Heart left ventricle (tissue), 16 donors: Measurements from ENCODE around the gene PRKAR1B. TPM values are rescaled to one million over a fixed set of nuclear protein-coding genes. Genes with fewer than 3 reads are reported as not detected.
A peak's percentile ranks its signal among the peaks of the same experiment; 100 is the strongest.

ENCODE experiments used
- ATAC-seq, 4 donors: fragments of 200-7000 bp; cut with Tn5 transposase; one replicate each; pipeline ENCODE4 v1.9.1; 2020 to 2022; ENCODE audit warnings: moderate library complexity in 4 of 4, mild to moderate bottlenecking in 3 of 4, moderate number of reproducible peaks in 1 of 4
- DNase-seq, 5 donors: peaks; one replicate each; pipeline ENCODE4 v3.0.0-alpha.2; 2020
- H3K27ac ChIP-seq, 12 donors: fragments of 200-600 bp; sonication (generic) in 4 of 12; one replicate each; pipeline versions ENCODE4 v1.5.0 to v1.8.0; 2016 to 2022; ENCODE audit warnings: mild to moderate bottlenecking in 2 of 12
- H3K27me3 ChIP-seq, 9 donors: fragments of 200-600 bp; sonication (generic) in 2 of 9; one replicate each; pipeline versions ENCODE4 v1.5.1 to v1.8.0; 2016 to 2022; ENCODE audit warnings: mild to moderate bottlenecking in 3 of 9
- H3K36me3 ChIP-seq, 9 donors: fragments of 200-600 bp; sonication (generic) in 2 of 9; one replicate each; pipeline versions ENCODE4 v1.5.0 to v1.8.0; 2018 to 2022; ENCODE audit warnings: mild to moderate bottlenecking in 2 of 9
- H3K4me1 ChIP-seq, 12 donors: fragments of 200-600 bp; sonication (generic) in 4 of 12; one replicate each; pipeline versions ENCODE4 v1.5.0 to v1.8.0; 2016 to 2022; ENCODE audit warnings: mild to moderate bottlenecking in 3 of 12
- H3K4me3 ChIP-seq, 12 donors: fragments of 200-600 bp; sonication (generic) in 4 of 12; one replicate each; pipeline versions ENCODE4 v1.5.0 to v1.8.0; 2017 to 2022; ENCODE audit warnings: mild to moderate bottlenecking in 9 of 12, moderate library complexity in 4 of 12
- H3K9me3 ChIP-seq, 12 donors: fragments of 200-600 bp; sonication (generic) in 4 of 12; one replicate each; pipeline versions ENCODE4 v1.5.0 to v1.8.0; 2016 to 2022; ENCODE audit warnings: mild to moderate bottlenecking in 1 of 12
- POLR2A ChIP-seq, 2 donors: fragments of 450-650 bp; IDR thresholded peaks; one replicate each; pipeline ENCODE4 v1.6.1; 2017; ENCODE audit warnings: antibody characterized with exemption in 2 of 2, mild to moderate bottlenecking in 2 of 2, moderate library complexity in 2 of 2
- WGBS, 4 donors: extraction: QIAGEN DNeasy Blood & Tissue Kit in 2 of 4; methylation state at CpG; one replicate each; pipeline versions ENCODE4 v1.1.5 to v1.1.7; 2013 to 2018; 5-methylcytosine and 5-hydroxymethylcytosine counted together
- intact Hi-C, 10 donors: fragments of 100-400 bp; cut with DNase I; formaldehyde crosslinking; loops; one replicate each; pipeline versions ENCODE4 v1.11.1 to v1.14.2; 2022
- polyA plus RNA-seq, 2 donors: library from polyadenylated mRNA; stranded (reverse); fragments of 200-250 nt; gene quantifications; one replicate each; pipeline ENCODE4 v1.2.3, GENCODE V29; 2013
- total RNA-seq, 9 donors: library from RNA; depleted of rRNA in 2 of 9; stranded (reverse); fragments of >200 nt in 2 of 9; fragmentation: NEBNext Ultra II Directional in 3 of 9; extraction: Animal tissue kit (Norgen Biotek cat#: 25700) in 3 of 9; gene quantifications; one replicate each; pipeline versions ENCODE4 v1.1.0 to v1.2.4, GENCODE V29; 2016 to 2023
- TF ChIP-seq, protein P1 (sequence below), 12 donors: fragments of 200-600 bp; sonication (generic) in 4 of 12; IDR thresholded peaks; one replicate each; pipeline versions ENCODE4 v1.5.0 to v1.8.0; 2018 to 2022; ENCODE audit warnings: antibody characterized with exemption in 12 of 12, mild to moderate bottlenecking in 5 of 12
- donor health status: ischemic (EF 13 %, LVEDD 7.1; RV severe dilation, severe dysfunction).
- donor health status: healthy with polysubstance abuse.
- donor health status: DM: no; HTN: yes; CAD: no.
- donor health status: DM: no; HTN: no; CAD: no.
- donor health status: ischemic (EF 25% LVEDD 6.9; RV normal size, moderate dysfunction).
- donor health status: ischemic (EF 25% LVEDD 5.7; RV mildly dilated, moderate dysfunction).
- donor health status: healthy.
- donor health status: DM: yes; HTN: yes; CAD: no.
- donor health status: ischemic (EF 35%, LVEDD 5.7; RV mildly dilated, moderate dysfunction).
- donor health status: nonischemic (EF 11% LVEDD 7.7; RV severe dilation, severe dysfunction).
- donor health status: DM: yes; HTN: yes; CAD: no.
- donor health status: PGD.
- donor health status: ischemic (EF 29% LVEDD 5.4; RV normal size, mild dysfunction).
- donor health status: nonischemic (EF 23%, LVEDD 6.1; RV moderate dilation, normal function).

The PRKAR1B gene
- total and polyA plus RNA-seq, 11 donors, result 4.1 to 22.2 (median 17.9) TPM

DNA sequence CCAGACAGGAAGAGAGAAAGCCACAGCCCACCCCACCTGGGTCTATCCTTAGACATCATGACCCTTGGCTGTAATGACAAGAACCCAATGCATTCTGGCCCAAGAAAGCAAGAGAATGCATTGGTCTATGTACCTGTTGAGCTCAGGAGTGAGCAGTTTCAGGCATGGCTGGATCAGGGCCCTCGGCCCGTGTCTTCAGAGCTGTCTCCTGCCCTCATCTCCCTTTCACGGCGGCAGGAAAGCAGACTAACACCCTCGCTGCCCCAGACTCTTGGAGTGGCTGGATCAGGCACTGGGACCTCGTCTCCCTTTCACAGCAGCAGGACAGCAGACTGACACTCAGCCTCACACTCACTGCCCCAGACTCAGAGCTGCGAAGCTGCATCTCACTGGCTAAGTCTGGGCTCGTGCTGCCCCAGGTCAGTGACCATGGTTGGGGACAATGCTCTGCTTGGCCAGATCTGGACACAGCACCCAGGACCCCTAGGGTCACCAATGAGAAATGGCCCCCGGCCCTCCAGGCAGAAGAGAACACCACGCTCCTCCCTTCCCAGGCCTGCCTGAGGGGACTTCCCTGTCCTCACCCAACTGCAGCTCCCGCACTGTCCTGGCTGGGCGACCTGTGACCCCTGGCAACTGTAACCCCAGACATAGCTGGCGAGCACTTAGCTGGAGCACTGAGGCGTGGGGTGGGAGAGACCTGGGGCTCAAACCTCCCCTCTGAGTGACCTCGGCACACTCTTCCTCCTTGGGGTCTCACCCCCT, 194.5 kb downstream of the PRKAR1B start:
- no peak for DNase-seq
- TF ChIP-seq, protein P1, sequence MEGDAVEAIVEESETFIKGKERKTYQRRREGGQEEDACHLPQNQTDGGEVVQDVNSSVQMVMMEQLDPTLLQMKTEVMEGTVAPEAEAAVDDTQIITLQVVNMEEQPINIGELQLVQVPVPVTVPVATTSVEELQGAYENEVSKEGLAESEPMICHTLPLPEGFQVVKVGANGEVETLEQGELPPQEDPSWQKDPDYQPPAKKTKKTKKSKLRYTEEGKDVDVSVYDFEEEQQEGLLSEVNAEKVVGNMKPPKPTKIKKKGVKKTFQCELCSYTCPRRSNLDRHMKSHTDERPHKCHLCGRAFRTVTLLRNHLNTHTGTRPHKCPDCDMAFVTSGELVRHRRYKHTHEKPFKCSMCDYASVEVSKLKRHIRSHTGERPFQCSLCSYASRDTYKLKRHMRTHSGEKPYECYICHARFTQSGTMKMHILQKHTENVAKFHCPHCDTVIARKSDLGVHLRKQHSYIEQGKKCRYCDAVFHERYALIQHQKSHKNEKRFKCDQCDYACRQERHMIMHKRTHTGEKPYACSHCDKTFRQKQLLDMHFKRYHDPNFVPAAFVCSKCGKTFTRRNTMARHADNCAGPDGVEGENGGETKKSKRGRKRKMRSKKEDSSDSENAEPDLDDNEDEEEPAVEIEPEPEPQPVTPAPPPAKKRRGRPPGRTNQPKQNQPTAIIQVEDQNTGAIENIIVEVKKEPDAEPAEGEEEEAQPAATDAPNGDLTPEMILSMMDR (IDR thresholded peaks at IDR 0.05), result no peak
- no peak for TF ChIP-seq POLR2A (IDR thresholded peaks at IDR 0.05)
- intact Hi-C loops, result no loop called here
- 81 to 87% (median 85%) methylated on average over 11 to 15 of the region's 15 CpGs for WGBS, 4 donors
- no peak overlapping the region for H3K4me3 ChIP-seq
- ATAC-seq, result peak in 1 of 4 donors; percentile 8
- H3K27ac ChIP-seq, result no peak overlapping the region
- H3K27me3 ChIP-seq, result no peaks in the 10 kb centered on the region
- H3K4me1 ChIP-seq, result peaks cover 0 to under 1% (median 0%) of the 10 kb centered on the region in 12 donors
- H3K36me3 ChIP-seq, result no peaks in the 10 kb centered on the region
- H3K9me3 ChIP-seq, result peaks cover 0 to 1% (median 0%) of the 10 kb centered on the region in 12 donors

DNA sequence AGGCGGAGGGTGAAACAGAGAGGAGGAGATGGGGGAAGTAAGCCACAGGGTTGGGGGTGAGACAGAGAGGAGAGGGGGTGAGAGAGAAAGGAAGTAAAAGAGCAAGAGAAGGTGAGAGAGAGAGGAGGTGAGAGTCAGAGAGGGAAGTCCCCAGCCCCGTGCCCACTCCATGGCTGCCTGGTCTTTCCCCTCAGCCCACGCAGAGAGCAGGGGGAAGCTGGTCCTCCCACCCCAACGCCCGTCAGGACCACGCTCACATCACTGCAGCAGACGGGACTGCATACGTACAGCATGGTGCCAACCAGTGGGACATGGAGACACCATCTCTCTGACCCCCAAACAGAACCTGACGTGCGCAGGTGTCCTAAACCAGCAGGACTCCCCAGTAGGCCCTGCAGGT, 195.3 kb downstream of the PRKAR1B start:
- Histone ChIP-seq H3K27me3 (no peaks in the 10 kb centered on the region), H3K4me3 (no peak overlapping the region), H3K4me1 (no peaks in the 10 kb centered on the region), H3K9me3 (peaks cover 0 to 6% (median 0%) of the 10 kb centered on the region in 12 donors), H3K36me3 (no peaks in the 10 kb centered on the region), H3K27ac (no peak overlapping the region)
- TF ChIP-seq, protein P1 (IDR thresholded peaks at IDR 0.05), result no peak
- TF ChIP-seq POLR2A (IDR thresholded peaks at IDR 0.05), result no peak
- intact Hi-C loops, result no loop called here
- no peak for DNase-seq
- no peak for ATAC-seq
- WGBS, 4 donors, result 77 to 88% (median 82%) methylated on average over 10 of the region's 10 CpGs

DNA sequence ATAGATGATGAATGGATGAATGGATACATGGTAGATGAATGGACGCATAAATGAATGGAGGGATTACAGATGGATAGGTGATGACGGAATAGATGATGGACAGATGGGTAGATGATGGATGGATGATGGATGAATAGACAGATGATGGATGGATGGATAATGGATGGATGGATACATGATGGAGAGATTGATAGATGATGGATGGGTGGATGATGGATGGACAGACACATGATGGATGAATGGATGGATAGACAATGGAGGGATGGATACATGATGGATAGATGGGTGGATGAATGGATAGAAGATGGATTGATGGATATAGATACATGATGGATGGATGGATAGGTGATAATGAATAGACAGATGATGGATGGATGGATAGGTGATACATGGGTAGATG, 198.6 kb downstream of the PRKAR1B start:
- 95 to 98% (median 97%) methylated on average over 2 of the region's 2 CpGs for WGBS, 4 donors
- H3K9me3 ChIP-seq, result peaks cover 0 to 6% (median 0%) of the 10 kb centered on the region in 12 donors
- ATAC-seq, result no peak
- peaks cover 0 to 15% (median 0%) of the 10 kb centered on the region in 12 donors for H3K4me1 ChIP-seq
- H3K36me3 ChIP-seq, result no peaks in the 10 kb centered on the region
- DNase-seq, result no peak
- intact Hi-C loops, result loop anchor here in 4 of 10 donors (10.0 kb wide), 3 partner anchors 106 to 194 kb away; no protein-coding TSS in a partner anchor
- H3K27ac ChIP-seq, result no peak overlapping the region
- TF ChIP-seq, protein P1 (IDR thresholded peaks at IDR 0.05), result no peak
- TF ChIP-seq POLR2A (IDR thresholded peaks at IDR 0.05), result no peak
- H3K27me3 ChIP-seq, result peaks cover 0 to 4% (median 0%) of the 10 kb centered on the region in 9 donors
- no peak overlapping the region for H3K4me3 ChIP-seq

DNA sequence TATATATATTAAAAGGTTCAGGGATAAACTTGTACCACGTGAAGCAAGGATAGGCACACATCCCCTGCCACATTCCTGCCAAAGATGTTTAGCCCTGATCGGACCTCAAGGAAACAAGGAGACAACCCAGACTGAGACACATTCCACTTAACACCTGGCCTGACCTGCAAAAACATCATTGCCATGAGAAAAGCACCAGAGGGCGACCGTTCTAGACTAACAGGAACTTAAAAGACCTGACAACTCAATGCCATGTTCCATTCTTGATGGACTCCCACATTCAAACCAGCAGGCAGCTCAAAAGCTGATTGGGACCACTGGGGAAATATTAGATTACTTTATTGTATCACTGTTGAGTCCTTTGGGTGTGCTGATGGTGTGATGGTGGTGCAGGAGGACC, 199.4 kb downstream of the PRKAR1B start:
- peaks cover 0 to 21% (median 1%) of the 10 kb centered on the region in 12 donors for H3K4me1 ChIP-seq
- no peak for TF ChIP-seq POLR2A (IDR thresholded peaks at IDR 0.05)
- TF ChIP-seq, protein P1 (IDR thresholded peaks at IDR 0.05), result no peak
- H3K36me3 ChIP-seq, result no peaks in the 10 kb centered on the region
- H3K4me3 ChIP-seq, result no peak overlapping the region
- ATAC-seq, result no peak
- 90 to 96% (median 93%) methylated on average over 4 of the region's 4 CpGs for WGBS, 4 donors
- intact Hi-C loops, result loop anchor here in 4 of 10 donors (10.0 kb wide), 3 partner anchors 107 to 193 kb away; no protein-coding TSS in a partner anchor
- peaks cover 0 to 6% (median 0%) of the 10 kb centered on the region in 12 donors for H3K9me3 ChIP-seq
- H3K27me3 ChIP-seq, result peaks cover 0 to 11% (median 0%) of the 10 kb centered on the region in 9 donors
- DNase-seq, result no peak
- H3K27ac ChIP-seq, result no peak overlapping the region
